Hypothalamus (tissue), 51 donors: ENCODE results near the gene LONP1.

Source experiments
- DNase-seq, 51 donors: peaks; one replicate each; lab custom pipeline; 2025; lab: John Stamatoyannopoulos, UW

Gene LONP1

GRCh38 chr19:5663904-5664303 is 56.0 kb downstream of the LONP1 start:
- DNase-seq: no peak

- DNase-seq: no peak
These were observed 58.5 kb downstream of the LONP1 start for GRCh38 chr19:5661483-5661882.

GRCh38 chr19:5655412-5655811 is 64.5 kb downstream of the LONP1 start:
- no peak for DNase-seq

GRCh38 chr19:5654931-5655330 is 65.0 kb downstream of the LONP1 start:
- no peak for DNase-seq

- DNase-seq: no peak
These were observed 67.7 kb downstream of the LONP1 start for GRCh38 chr19:5652261-5652660.

- no peak for DNase-seq
These were observed 68.6 kb downstream of the LONP1 start for GRCh38 chr19:5651361-5651760.

GRCh38 chr19:5648464-5648863 is 71.5 kb downstream of the LONP1 start:
- no peak for DNase-seq

GRCh38 chr19:5646703-5647102 is 73.2 kb downstream of the LONP1 start:
- no peak for DNase-seq

GRCh38 chr19:5645409-5645808 is 74.5 kb downstream of the LONP1 start:
- DNase-seq: no peak

- no peak for DNase-seq
These were observed 75.9 kb downstream of the LONP1 start for GRCh38 chr19:5644037-5644436.

- no peak for DNase-seq
These were observed 76.9 kb downstream of the LONP1 start for GRCh38 chr19:5643060-5643459.

- no peak for DNase-seq
These were observed 77.7 kb downstream of the LONP1 start for GRCh38 chr19:5642204-5642603.
